Activated B cell treated with CpG ODN at 0.5 μM for 24 hours (primary cell): ENCODE data around the gene DENND10. TPM values are rescaled to one million over a fixed set of nuclear protein-coding genes. Genes with fewer than 3 reads are reported as not detected.

Experiments used
- ATAC-seq: fragments of 200-7000 bp; cut with Tn5 transposase; one replicate; pipeline ENCODE4 v1.10.0; 2021; ENCODE audit warnings: low read depth, mild to moderate bottlenecking, moderate library complexity
- CTCF ChIA-PET: fragments of 350-600 bp; sonication (Branson Sonifier 250); formaldehyde crosslinking; loops from one replicate; lab custom pipeline; 2021; ENCODE audit warnings: antibody characterized with exemption; lab: Charles Lee
- POLR2A ChIA-PET: fragments of 350-600 bp; sonication (Branson Sonifier 250); formaldehyde crosslinking; loops from one replicate; lab custom pipeline; 2021; ENCODE audit warnings: antibody characterized with exemption; lab: Charles Lee
- DNase-seq: peaks from one replicate; pipeline ENCODE4 v3.0.0; 2022
- H3K27ac Mint-ChIP-seq: one replicate; pipeline ENCODE4 v1.8.0; 2020; ENCODE audit warnings: mixed read lengths
- H3K27me3 Mint-ChIP-seq: one replicate; pipeline ENCODE4 v1.8.0; 2021; ENCODE audit warnings: mixed read lengths
- H3K36me3 Mint-ChIP-seq: one replicate; pipeline ENCODE4 v1.8.0; 2021; ENCODE audit warnings: low read depth, mixed read lengths
- H3K4me1 Mint-ChIP-seq: one replicate; pipeline ENCODE4 v1.8.0; 2021; ENCODE audit warnings: mixed read lengths
- H3K4me3 Mint-ChIP-seq: one replicate; pipeline ENCODE4 v1.8.0; 2020; ENCODE audit warnings: mild to moderate bottlenecking, mixed read lengths
- H3K9me3 Mint-ChIP-seq: one replicate; pipeline ENCODE4 v1.8.0; 2020; ENCODE audit warnings: mixed read lengths
- intact Hi-C: fragments of 100-400 bp; cut with micrococcal nuclease; formaldehyde crosslinking; loops from one replicate; pipeline ENCODE4 v1.15.1; 2024
- total RNA-seq: library from RNA; stranded (reverse); gene quantifications from 2 replicates; pipeline ENCODE4 v1.2.3, GENCODE V29; 2022
- TF ChIP-seq, protein P1 (sequence below): fragments of 200-600 bp; IDR thresholded peaks from one replicate; pipeline ENCODE4 v1.8.0; 2022; ENCODE audit warnings: antibody characterized with exemption, mild to moderate bottlenecking

The DENND10 gene
- total RNA-seq, 1 donor from 2014 or later, result 15.0 TPM

DNA sequence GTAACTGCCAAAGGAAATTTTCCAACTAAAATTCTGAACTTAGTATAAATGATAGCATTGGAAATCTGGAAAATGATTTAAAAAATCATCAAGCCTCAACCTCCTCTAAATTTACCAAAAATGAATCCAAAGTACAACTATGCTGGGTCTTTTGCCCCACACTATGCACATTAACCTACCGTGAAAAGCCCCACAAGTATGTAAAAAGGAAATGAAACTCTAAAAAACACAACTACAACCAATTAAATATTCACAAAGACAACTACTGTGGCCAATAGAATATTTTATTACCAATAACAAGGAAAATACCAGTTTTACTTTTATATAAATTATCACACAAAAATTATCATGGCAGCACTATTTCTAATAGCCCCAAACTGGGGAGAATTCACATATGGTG is 42.6 kb upstream of the DENND10 start:
- intact Hi-C loops, result loop anchor here (2.0 kb wide), 2 partner anchors 15 to 19 kb away; partner anchors contain the start of gene EIF3A
- TF ChIP-seq, protein P1, sequence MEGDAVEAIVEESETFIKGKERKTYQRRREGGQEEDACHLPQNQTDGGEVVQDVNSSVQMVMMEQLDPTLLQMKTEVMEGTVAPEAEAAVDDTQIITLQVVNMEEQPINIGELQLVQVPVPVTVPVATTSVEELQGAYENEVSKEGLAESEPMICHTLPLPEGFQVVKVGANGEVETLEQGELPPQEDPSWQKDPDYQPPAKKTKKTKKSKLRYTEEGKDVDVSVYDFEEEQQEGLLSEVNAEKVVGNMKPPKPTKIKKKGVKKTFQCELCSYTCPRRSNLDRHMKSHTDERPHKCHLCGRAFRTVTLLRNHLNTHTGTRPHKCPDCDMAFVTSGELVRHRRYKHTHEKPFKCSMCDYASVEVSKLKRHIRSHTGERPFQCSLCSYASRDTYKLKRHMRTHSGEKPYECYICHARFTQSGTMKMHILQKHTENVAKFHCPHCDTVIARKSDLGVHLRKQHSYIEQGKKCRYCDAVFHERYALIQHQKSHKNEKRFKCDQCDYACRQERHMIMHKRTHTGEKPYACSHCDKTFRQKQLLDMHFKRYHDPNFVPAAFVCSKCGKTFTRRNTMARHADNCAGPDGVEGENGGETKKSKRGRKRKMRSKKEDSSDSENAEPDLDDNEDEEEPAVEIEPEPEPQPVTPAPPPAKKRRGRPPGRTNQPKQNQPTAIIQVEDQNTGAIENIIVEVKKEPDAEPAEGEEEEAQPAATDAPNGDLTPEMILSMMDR, result no peak
- no peaks in the 10 kb centered on the region for H3K27me3 Mint-ChIP-seq
- H3K36me3 Mint-ChIP-seq, result peaks cover 95% of the 10 kb centered on the region
- H3K9me3 Mint-ChIP-seq, result no peaks in the 10 kb centered on the region
- H3K27ac Mint-ChIP-seq, result peak overlapping the region; percentile 59
- peaks cover 19% of the 10 kb centered on the region for H3K4me1 Mint-ChIP-seq
- DNase-seq (no peak), ATAC-seq (peak; percentile 42)
- CTCF ChIA-PET, result no interaction called here
- no peak overlapping the region for H3K4me3 Mint-ChIP-seq
- POLR2A ChIA-PET, result interaction anchor here (0.7 kb wide), 1 partner anchor 19 kb away, joined by 3 read pairs; the partner anchor contains the start of gene EIF3A

- Mint-ChIP-seq H3K4me3 (no peak overlapping the region), H3K27me3 (no peaks in the 10 kb centered on the region), H3K9me3 (no peaks in the 10 kb centered on the region), H3K4me1 (peaks cover 19% of the 10 kb centered on the region), H3K36me3 (peaks cover 95% of the 10 kb centered on the region), H3K27ac (no peak overlapping the region)
- CTCF ChIA-PET, result no interaction called here
- POLR2A ChIA-PET, result no interaction called here
- TF ChIP-seq, protein P1, result no peak
- DNase-seq (no peak), ATAC-seq (no peak)
- intact Hi-C loops, result loop anchor here (2.0 kb wide), 2 partner anchors 15 to 19 kb away; partner anchors contain the start of gene EIF3A
Measured at GRCh38 chr10:119061926-119062325, 42.0 kb upstream of the DENND10 start.

- ChIA-PET POLR2A (interaction anchor here (0.5 kb wide), 1 partner anchor 29 kb away, joined by 3 read pairs; no protein-coding TSS in a partner anchor), CTCF (no interaction called here)
- H3K4me3 Mint-ChIP-seq, result no peak overlapping the region
- peak overlapping the region; percentile 35 for H3K27ac Mint-ChIP-seq
- intact Hi-C loops, result no loop called here
- TF ChIP-seq, protein P1, result no peak
- peaks cover 6% of the 10 kb centered on the region for H3K4me1 Mint-ChIP-seq
- no peak for DNase-seq
- no peaks in the 10 kb centered on the region for H3K9me3 Mint-ChIP-seq
- no peaks in the 10 kb centered on the region for H3K27me3 Mint-ChIP-seq
- ATAC-seq, result no peak
- peaks cover 81% of the 10 kb centered on the region for H3K36me3 Mint-ChIP-seq
Measured at GRCh38 chr10:119070395-119071165, 33.3 kb upstream of the DENND10 start.

DNA sequence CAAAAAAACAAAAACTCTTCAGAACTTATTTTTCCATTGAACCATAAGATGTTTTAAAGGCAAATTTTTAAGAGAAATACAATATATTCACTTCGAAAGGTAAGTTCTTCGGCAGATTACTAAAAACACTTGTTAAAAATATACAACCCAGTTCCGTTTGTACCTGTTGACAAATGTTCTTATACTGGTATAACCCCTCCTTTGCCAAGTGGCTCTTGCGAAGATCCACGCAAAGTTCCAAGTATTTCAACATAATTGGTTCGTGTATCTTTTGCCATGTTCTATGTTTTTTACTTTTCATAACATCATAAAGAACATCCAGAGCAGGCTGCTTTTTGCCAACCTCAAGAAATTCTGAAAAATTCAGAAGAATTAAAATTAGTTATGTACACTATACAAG is 30.3 kb upstream of the DENND10 start:
- intact Hi-C loops, result no loop called here
- H3K27ac Mint-ChIP-seq, result no peak overlapping the region
- TF ChIP-seq, protein P1, result no peak
- H3K36me3 Mint-ChIP-seq, result peaks cover 65% of the 10 kb centered on the region
- no peaks in the 10 kb centered on the region for H3K9me3 Mint-ChIP-seq
- DNase-seq (no peak), ATAC-seq (no peak)
- no peaks in the 10 kb centered on the region for H3K27me3 Mint-ChIP-seq
- H3K4me1 Mint-ChIP-seq, result peaks cover 20% of the 10 kb centered on the region
- ChIA-PET CTCF (no interaction called here), POLR2A (no interaction called here)
- H3K4me3 Mint-ChIP-seq, result no peak overlapping the region

- intact Hi-C loops, result no loop called here
- CTCF ChIA-PET, result interaction anchor here (1.7 kb wide), 1 partner anchor 26 kb away, joined by 5 read pairs; the partner anchor contains the start of gene DENND10
- Mint-ChIP-seq H3K9me3 (no peaks in the 10 kb centered on the region), H3K27ac (no peak overlapping the region), H3K4me3 (peak overlapping the region; percentile 89), H3K4me1 (peaks cover 44% of the 10 kb centered on the region), H3K27me3 (no peaks in the 10 kb centered on the region), H3K36me3 (peaks cover 35% of the 10 kb centered on the region)
- ATAC-seq, result no peak
- no peak for DNase-seq
- TF ChIP-seq, protein P1, result no peak
- POLR2A ChIA-PET, result interaction anchor here (2.2 kb wide), 1 partner anchor 26 kb away, joined by 13 read pairs; the partner anchor contains the start of gene DENND10
Measured at GRCh38 chr10:119078422-119079179, 25.3 kb upstream of the DENND10 start.
